Type B pancreatic cell (in vitro differentiated cells): ENCODE data around the gene ZFY. TPM values are rescaled to one million over a fixed set of nuclear protein-coding genes. Genes with fewer than 3 reads are reported as not detected.
"Not testable (repeated sequence)": the region's sequence is repeated elsewhere in the genome, so short reads cannot be mapped to it uniquely, and the experiment has no call there.

Experiments used
- DNase-seq: peaks from one replicate; pipeline ENCODE4 v3.0.0; 2021; ENCODE audit warnings: mixed read lengths; ENCODE audit not compliant: unreplicated experiment; ENCODE audit errors: extremely low spot score
- H3K27ac Mint-ChIP-seq: 2 replicates; pipeline ENCODE4 v1.8.0; 2021; ENCODE audit warnings: mild to moderate bottlenecking, mixed read lengths
- H3K27me3 Mint-ChIP-seq: 2 replicates; pipeline ENCODE4 v1.8.0; 2021; ENCODE audit warnings: mixed read lengths
- H3K36me3 Mint-ChIP-seq: 2 replicates; pipeline ENCODE4 v1.8.0; 2021; ENCODE audit warnings: mixed read lengths
- H3K4me1 Mint-ChIP-seq: one replicate; pipeline ENCODE4 v1.8.0; 2021; ENCODE audit warnings: mixed read lengths; ENCODE audit not compliant: unreplicated experiment
- H3K4me3 Mint-ChIP-seq: 2 replicates; pipeline ENCODE4 v1.8.0; 2021; ENCODE audit warnings: mild to moderate bottlenecking, mixed read lengths
- H3K9me3 Mint-ChIP-seq: 2 replicates; pipeline ENCODE4 v1.8.0; 2021; ENCODE audit warnings: mixed read lengths
- CTCF ChIP-seq: fragments of 200-600 bp; sonication (generic); conservative IDR thresholded peaks from 2 replicates; pipeline ENCODE4 v1.5.0; 2021; ENCODE audit warnings: antibody characterized with exemption, mild to moderate bottlenecking
- total RNA-seq: library from RNA; stranded (reverse); gene quantifications from 2 replicates; pipeline ENCODE4 v1.2.1, GENCODE V29; 2021; ENCODE audit warnings: low replicate concordance

The ZFY gene
- total RNA-seq, 1 donor from 2014 or later: not detected

- Mint-ChIP-seq H3K27ac (no peak overlapping the region), H3K36me3 (no peaks in the 10 kb centered on the region), H3K4me3 (no peak overlapping the region), H3K9me3 (no peaks in the 10 kb centered on the region), H3K27me3 (no peaks in the 10 kb centered on the region), H3K4me1 (no peaks in the 10 kb centered on the region)
- DNase-seq: no peak
- no peak for TF ChIP-seq CTCF
Measured at GRCh38 chrY:2973110-2973751, 38.0 kb downstream of the ZFY start.

GRCh38 chrY:2979283-2979682 lies 44.1 kb downstream of the ZFY start:
- TF ChIP-seq CTCF: no peak
- Mint-ChIP-seq H3K27ac (no peak overlapping the region), H3K27me3 (no peaks in the 10 kb centered on the region), H3K4me1 (no peaks in the 10 kb centered on the region), H3K9me3 (no peaks in the 10 kb centered on the region), H3K4me3 (no peak overlapping the region), H3K36me3 (no peaks in the 10 kb centered on the region)
- no peak for DNase-seq

- no peak for TF ChIP-seq CTCF
- Mint-ChIP-seq H3K4me3 (no peak overlapping the region), H3K27me3 (no peaks in the 10 kb centered on the region), H3K4me1 (no peaks in the 10 kb centered on the region), H3K36me3 (no peaks in the 10 kb centered on the region), H3K9me3 (no peaks in the 10 kb centered on the region), H3K27ac (no peak overlapping the region)
- no peak for DNase-seq
Measured at GRCh38 chrY:2984491-2984890, 49.3 kb downstream of the ZFY start.

GRCh38 chrY:2987178-2987577 lies 52.0 kb downstream of the ZFY start:
- not testable (repeated sequence) for H3K36me3 Mint-ChIP-seq, H3K9me3 Mint-ChIP-seq, H3K4me1 Mint-ChIP-seq, DNase-seq, H3K27ac Mint-ChIP-seq, H3K27me3 Mint-ChIP-seq, H3K4me3 Mint-ChIP-seq

- H3K36me3 Mint-ChIP-seq, H3K27me3 Mint-ChIP-seq, DNase-seq, H3K27ac Mint-ChIP-seq, H3K9me3 Mint-ChIP-seq, H3K4me1 Mint-ChIP-seq, H3K4me3 Mint-ChIP-seq: not testable (repeated sequence)
Measured at GRCh38 chrY:2997369-2997768, 62.2 kb downstream of the ZFY start.

- H3K4me1 Mint-ChIP-seq: no peaks in the 10 kb centered on the region
- no peak for TF ChIP-seq CTCF
- H3K4me3 Mint-ChIP-seq: no peak overlapping the region
Measured at GRCh38 chrY:3002190-3002589, 67.0 kb downstream of the ZFY start.

More at GRCh38 chrY:3002190-3002589, 67.0 kb downstream of the ZFY start:
- Mint-ChIP-seq H3K36me3 (no peaks in the 10 kb centered on the region), H3K27ac (no peak overlapping the region), H3K9me3 (no peaks in the 10 kb centered on the region), H3K27me3 (no peaks in the 10 kb centered on the region)
- DNase-seq: no peak
